ENCODE data around the gene RADX. TPM values are rescaled to one million over a fixed set of nuclear protein-coding genes. Genes with fewer than 3 reads are reported as not detected.

RADX gene
- total and polyA plus RNA-seq, 2 of the 13 experiments (the other 11 are each of a cell fraction or from before 2014, with no cell fraction given), result 1.1 to 2.7 TPM

DNA sequence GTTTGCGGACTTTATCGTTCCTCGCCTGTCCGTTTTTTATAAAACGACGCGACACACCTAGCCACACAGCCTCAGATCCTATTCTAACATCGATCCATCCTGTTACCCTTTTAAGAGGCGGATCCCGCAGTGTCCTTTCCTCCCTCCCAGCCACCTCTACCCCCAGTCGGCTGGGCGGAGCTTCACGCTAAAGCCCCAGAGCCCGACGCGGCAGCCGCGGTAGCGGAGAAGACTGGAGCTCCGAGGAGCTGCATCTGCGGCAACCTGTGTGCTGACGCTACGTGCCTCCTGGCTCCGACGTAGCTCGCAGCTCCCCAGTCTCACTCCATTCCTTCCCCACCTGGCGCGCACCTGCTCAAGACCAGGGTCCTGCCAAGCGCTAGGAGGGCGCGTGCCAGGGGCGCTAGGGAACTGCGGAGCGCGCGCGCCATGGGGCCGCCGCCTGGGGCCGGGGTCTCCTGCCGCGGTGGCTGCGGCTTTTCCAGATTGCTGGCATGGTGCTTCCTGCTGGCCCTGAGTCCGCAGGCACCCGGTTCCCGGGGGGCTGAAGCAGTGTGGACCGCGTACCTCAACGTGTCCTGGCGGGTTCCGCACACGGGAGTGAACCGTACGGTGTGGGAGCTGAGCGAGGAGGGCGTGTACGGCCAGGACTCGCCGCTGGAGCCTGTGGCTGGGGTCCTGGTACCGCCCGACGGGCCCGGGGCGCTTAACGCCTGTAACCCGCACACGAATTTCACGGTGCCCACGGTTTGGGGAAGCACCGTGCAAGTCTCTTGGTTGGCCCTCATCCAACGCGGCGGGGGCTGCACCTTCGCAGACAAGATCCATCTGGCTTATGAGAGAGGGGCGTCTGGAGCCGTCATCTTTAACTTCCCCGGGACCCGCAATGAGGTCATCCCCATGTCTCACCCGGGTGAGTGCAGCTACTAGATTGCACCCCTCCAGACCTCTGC lies 115.0 kb downstream of the RADX start, which contains the start of gene RNF128 (continued):
- TF ChIP-seq SNAI1 (CRISPR knock-in tag; IDR thresholded peaks at IDR 0.05; ENCODE audit: borderline replicate concordance) (no peak), ZMYM4 (CRISPR knock-in tag; IDR thresholded peaks at IDR 0.05) (peak; percentile 74), HDAC1 (CRISPR knock-in tag; IDR thresholded peaks at IDR 0.05) (peak; percentile 45), ZFP62 (CRISPR knock-in tag; IDR thresholded peaks at IDR 0.05) (no peak), SNRNP70 (IDR thresholded peaks at IDR 0.05; ENCODE audit: low read depth, low read length) (no peak), BHLHE40 (IDR thresholded peaks at IDR 0.05; ENCODE audit: low read length) (no peak), ETV6 (CRISPR knock-in tag; conservative IDR thresholded peaks at IDR 0.05) (no peak), EHMT2 (IDR thresholded peaks at IDR 0.05; ENCODE audit: borderline replicate concordance, low read depth, low read length) (no peak), CREM (IDR thresholded peaks at IDR 0.05) (no peak), CREM (CRISPR knock-in tag; IDR thresholded peaks at IDR 0.05) (no peak), ZNF75D (CRISPR knock-in tag; IDR thresholded peaks at IDR 0.05; ENCODE audit: borderline replicate concordance) (no peak), MTF1 (CRISPR knock-in tag; IDR thresholded peaks at IDR 0.05) (no peak), ISX (CRISPR knock-in tag; conservative IDR thresholded peaks at IDR 0.05) (no peak), HOXA5 (CRISPR knock-in tag; IDR thresholded peaks at IDR 0.05) (0 out of 2 replicates have a peak, but pooled peaks have one; percentile 46), ZNF274 (CRISPR knock-in tag; IDR thresholded peaks at IDR 0.05) (no peak), ZNF674 (CRISPR knock-in tag; IDR thresholded peaks at IDR 0.05; ENCODE audit: low read depth) (no peak)
- TF ChIP-seq, protein P1, sequence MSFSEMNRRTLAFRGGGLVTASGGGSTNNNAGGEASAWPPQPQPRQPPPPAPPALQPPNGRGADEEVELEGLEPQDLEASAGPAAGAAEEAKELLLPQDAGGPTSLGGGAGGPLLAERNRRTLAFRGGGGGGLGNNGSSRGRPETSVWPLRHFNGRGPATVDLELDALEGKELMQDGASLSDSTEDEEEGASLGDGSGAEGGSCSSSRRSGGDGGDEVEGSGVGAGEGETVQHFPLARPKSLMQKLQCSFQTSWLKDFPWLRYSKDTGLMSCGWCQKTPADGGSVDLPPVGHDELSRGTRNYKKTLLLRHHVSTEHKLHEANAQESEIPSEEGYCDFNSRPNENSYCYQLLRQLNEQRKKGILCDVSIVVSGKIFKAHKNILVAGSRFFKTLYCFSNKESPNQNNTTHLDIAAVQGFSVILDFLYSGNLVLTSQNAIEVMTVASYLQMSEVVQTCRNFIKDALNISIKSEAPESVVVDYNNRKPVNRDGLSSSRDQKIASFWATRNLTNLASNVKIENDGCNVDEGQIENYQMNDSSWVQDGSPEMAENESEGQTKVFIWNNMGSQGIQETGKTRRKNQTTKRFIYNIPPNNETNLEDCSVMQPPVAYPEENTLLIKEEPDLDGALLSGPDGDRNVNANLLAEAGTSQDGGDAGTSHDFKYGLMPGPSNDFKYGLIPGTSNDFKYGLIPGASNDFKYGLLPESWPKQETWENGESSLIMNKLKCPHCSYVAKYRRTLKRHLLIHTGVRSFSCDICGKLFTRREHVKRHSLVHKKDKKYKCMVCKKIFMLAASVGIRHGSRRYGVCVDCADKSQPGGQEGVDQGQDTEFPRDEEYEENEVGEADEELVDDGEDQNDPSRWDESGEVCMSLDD (CRISPR knock-in tag; IDR thresholded peaks at IDR 0.05; ENCODE audit: borderline replicate concordance), result no peak
- TF ChIP-seq, protein P2, sequence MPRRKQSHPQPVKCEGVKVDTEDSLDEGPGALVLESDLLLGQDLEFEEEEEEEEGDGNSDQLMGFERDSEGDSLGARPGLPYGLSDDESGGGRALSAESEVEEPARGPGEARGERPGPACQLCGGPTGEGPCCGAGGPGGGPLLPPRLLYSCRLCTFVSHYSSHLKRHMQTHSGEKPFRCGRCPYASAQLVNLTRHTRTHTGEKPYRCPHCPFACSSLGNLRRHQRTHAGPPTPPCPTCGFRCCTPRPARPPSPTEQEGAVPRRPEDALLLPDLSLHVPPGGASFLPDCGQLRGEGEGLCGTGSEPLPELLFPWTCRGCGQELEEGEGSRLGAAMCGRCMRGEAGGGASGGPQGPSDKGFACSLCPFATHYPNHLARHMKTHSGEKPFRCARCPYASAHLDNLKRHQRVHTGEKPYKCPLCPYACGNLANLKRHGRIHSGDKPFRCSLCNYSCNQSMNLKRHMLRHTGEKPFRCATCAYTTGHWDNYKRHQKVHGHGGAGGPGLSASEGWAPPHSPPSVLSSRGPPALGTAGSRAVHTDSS (CRISPR knock-in tag; conservative IDR thresholded peaks at IDR 0.05), result no peak
